ENCODE measurements around the gene OR5F1. TPM values are rescaled to one million over a fixed set of nuclear protein-coding genes. Genes with fewer than 3 reads are reported as not detected.

Gene OR5F1
- total RNA-seq, 4 donors from 2014 or later = not detected

Other genes starting within 250 kb of the OR5F1 start
- gene OR5D13, start 221.2 kb downstream of the OR5F1 start, total RNA-seq = not detected
- gene OR5D14, start 199.1 kb downstream of the OR5F1 start, total RNA-seq = not detected
- not detected for gene OR5L1, start 183.3 kb downstream of the OR5F1 start, total RNA-seq
- gene OR5D18, start 175.0 kb downstream of the OR5F1 start, total RNA-seq = not detected
- gene OR5L2, start 167.4 kb downstream of the OR5F1 start, total RNA-seq = not detected
- not detected for gene OR5D16, start 155.9 kb downstream of the OR5F1 start, total RNA-seq
- gene TRIM51, start 111.3 kb downstream of the OR5F1 start, total RNA-seq = not detected
- not detected for gene OR5W2, start 80.0 kb downstream of the OR5F1 start, total RNA-seq
- gene OR5I1, start 58.2 kb downstream of the OR5F1 start, total RNA-seq = not detected
- not detected for gene OR10AG1, start 24.7 kb downstream of the OR5F1 start, total RNA-seq
- not detected for gene OR5AS1, start 33.0 kb upstream of the OR5F1 start, total RNA-seq
- not detected for gene OR8I2, start 98.7 kb upstream of the OR5F1 start, total RNA-seq
- gene OR8H2, start 109.1 kb upstream of the OR5F1 start, total RNA-seq = not detected
- not detected for gene OR8H3, start 127.7 kb upstream of the OR5F1 start, total RNA-seq
- gene OR8J3, start 145.6 kb upstream of the OR5F1 start, total RNA-seq = not detected
- not detected for gene OR8K5, start 165.7 kb upstream of the OR5F1 start, total RNA-seq
- not detected for gene OR5J2, start 182.0 kb upstream of the OR5F1 start, total RNA-seq
- gene OR5T2, start 239.6 kb upstream of the OR5F1 start, total RNA-seq = not detected

Measured in esophagus muscularis mucosa (tissue), 4 donors.